IPS-20b (cell line): Measurements from ENCODE around the gene GCA.

Source experiments
- H3K27ac ChIP-seq: one replicate; pipeline ENCODE4 v1.5.1; 2013; ENCODE audit warnings: low read length
- H3K27me3 ChIP-seq: 2 replicates; pipeline ENCODE4 v1.6.1; 2013; ENCODE audit warnings: mild to moderate bottlenecking, low read length, inconsistent platforms; ENCODE audit not compliant: insufficient read depth
- H3K36me3 ChIP-seq: 2 replicates; pipeline ENCODE4 v1.6.1; 2013; ENCODE audit warnings: low read depth, mild to moderate bottlenecking, inconsistent platforms, low read length, moderate library complexity; ENCODE audit not compliant: insufficient read depth
- H3K4me1 ChIP-seq: 2 replicates; pipeline ENCODE4 v1.6.1; 2013; ENCODE audit warnings: mild to moderate bottlenecking, control low read depth, inconsistent platforms, low read length, moderate library complexity; ENCODE audit not compliant: insufficient read depth
- H3K4me3 ChIP-seq: 2 replicates; pipeline ENCODE4 v1.5.1; 2013; ENCODE audit warnings: mild to moderate bottlenecking, low read length, inconsistent platforms
- H3K9ac ChIP-seq: 2 replicates; pipeline ENCODE4 v1.6.1; 2013; ENCODE audit warnings: low read depth, mild to moderate bottlenecking, inconsistent platforms, low read length, moderate library complexity
- H3K9me3 ChIP-seq: 2 replicates; pipeline ENCODE4 v1.6.1; 2013; ENCODE audit warnings: mild to moderate bottlenecking, low read depth, low read length, inconsistent platforms; ENCODE audit not compliant: insufficient read depth

GCA gene

DNA sequence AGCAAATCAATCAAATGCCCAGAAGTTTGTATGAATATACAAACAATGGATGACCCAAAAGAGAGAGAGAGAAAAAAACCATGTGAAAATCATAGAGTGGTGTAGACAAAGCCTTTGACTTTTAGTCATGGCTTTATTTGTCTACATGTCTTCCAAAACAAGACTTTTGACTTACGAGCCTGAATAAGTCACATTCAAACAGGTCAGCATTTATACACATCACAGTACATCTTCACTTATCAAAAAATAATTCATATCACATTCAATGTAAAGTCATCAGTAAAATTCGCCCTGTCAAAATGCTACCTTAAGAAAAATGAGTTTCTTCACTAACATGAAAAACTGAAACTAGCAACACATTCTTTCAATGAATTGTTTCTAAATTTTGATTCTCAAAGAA, 27.3 kb upstream of the GCA start:
- no peak overlapping the region for H3K9ac ChIP-seq
- peaks cover 8% of the 10 kb centered on the region for H3K4me1 ChIP-seq
- H3K9me3 ChIP-seq: no peaks in the 10 kb centered on the region
- no peaks in the 10 kb centered on the region for H3K36me3 ChIP-seq
- no peak overlapping the region for H3K27ac ChIP-seq
- peaks cover 28% of the 10 kb centered on the region for H3K27me3 ChIP-seq
- no peak overlapping the region for H3K4me3 ChIP-seq

DNA sequence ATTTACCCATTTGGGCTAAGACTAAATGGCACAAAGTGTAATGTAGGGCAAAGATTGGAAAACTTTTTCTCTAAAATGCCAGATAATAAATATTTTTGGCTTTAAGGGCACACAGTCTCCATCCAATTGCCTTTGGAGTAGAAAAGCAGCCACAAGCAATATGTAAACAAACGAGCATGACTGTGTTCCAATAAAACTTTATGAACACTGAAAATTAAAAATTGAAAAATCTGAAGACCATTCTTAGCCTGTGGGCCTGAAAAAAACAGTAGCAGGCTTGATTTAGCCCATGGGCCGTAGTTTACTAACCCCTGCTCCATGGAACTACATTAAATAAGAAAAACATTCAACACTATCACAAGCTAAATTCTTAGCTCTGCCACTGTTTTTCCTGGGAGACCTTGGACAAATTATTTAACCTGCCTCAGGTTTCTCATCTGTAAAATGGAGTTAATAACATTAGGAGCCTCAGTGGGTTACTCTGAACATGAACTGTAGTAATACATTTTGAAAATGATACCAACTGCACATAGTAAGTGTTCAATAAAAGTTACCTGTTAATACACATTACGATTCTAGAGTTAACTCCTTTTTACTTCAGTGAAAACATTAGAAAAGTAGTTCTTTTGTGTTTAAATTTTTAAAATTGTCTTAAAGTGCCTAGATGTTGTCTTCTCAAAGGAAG, 26.7 kb upstream of the GCA start:
- Histone ChIP-seq H3K9me3 (no peaks in the 10 kb centered on the region), H3K4me3 (peak overlapping the region; percentile 70; the same call in 1 of the 2 replicates), H3K27ac (no peak overlapping the region), H3K36me3 (no peaks in the 10 kb centered on the region), H3K27me3 (peaks cover 28% of the 10 kb centered on the region), H3K4me1 (peaks cover 8% of the 10 kb centered on the region), H3K9ac (no peak overlapping the region)

DNA sequence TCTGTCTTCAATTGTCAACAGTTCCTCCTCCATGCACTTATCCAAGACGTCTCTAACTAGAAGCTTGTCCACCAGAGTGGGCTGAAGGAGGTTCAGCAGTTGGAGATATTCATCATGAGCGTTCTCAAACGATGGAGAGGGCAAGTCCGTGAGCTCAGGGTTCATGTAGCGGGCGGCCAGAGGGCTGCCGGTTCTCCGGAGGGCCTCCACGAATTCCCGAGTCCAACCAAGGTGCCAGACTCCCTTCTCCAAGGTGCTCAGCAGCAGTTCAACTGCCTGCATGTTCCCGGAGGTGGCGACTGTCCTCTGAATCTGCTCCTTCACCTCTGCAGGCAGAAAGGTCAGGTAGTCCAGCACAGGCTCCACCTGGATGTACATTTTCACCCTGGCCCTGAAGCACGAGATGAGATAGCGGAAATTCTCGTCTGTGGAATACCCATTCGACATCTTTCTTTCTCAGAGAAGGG, 26.0 kb upstream of the GCA start:
- Histone ChIP-seq H3K36me3 (no peaks in the 10 kb centered on the region), H3K4me3 (peak overlapping the region; percentile 70), H3K4me1 (peaks cover 8% of the 10 kb centered on the region), H3K9me3 (no peaks in the 10 kb centered on the region), H3K27ac (no peak overlapping the region), H3K27me3 (peaks cover 28% of the 10 kb centered on the region), H3K9ac (peak overlapping the region; percentile 75; the same call in 1 of the 2 replicates)

DNA sequence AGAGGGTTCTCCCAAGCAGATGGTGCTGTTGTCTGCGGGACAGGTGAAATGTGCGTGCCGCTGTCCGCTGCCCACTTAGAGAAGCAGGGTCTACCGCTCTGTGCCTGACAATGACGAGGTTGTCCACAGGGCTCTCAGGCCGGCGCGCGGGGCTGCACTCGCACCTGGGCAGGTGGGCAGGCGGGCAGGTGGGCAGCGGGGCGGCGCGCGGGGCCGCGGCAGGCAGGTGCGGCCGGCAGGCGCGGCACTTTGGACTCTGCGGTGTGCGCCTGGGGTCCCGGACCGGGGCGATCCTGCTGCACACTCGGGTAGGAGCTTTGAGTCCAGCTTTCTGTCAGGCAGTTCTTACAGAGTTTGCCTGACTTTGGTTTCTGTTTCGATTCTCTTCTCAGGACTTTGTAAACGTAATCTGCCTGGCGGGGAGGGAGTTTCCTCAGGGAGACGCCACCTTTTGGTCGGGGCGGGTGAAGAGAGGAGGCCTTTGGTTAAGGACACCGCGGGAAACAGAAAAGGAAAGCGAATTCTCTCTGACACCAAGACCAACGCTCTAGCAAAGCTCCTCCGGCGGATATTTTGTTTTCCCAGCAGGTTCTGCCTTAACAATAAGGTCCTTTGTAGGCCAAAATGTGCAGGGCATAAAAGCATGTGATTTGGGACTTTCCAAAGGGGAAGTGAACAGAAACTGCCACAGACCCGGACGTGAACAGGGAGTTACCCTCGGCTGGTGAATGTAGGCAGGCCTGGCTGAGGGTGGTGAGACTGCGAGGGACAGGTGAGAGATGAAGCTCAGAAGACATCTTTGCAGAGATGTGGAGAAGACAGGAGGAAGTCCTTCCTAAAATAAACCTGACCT, 25.4 kb upstream of the GCA start, which contains the start of gene IFIH1:
Gene IFIH1 (minus strand): TSS at position 357 of the 853 bp plus-strand sequence. CDS start 377 bp downstream, outside the sequence.
- no peaks in the 10 kb centered on the region for H3K9me3 ChIP-seq
- peaks cover 28% of the 10 kb centered on the region for H3K27me3 ChIP-seq
- peak within 1 kb of the TSS; percentile 70 for H3K4me3 ChIP-seq
- H3K36me3 ChIP-seq: no peaks in the 10 kb centered on the region
- H3K9ac ChIP-seq: peak within 1 kb of the TSS; percentile 75; the same call in 1 of the 2 replicates
- no peak within 1 kb of the TSS for H3K27ac ChIP-seq
- peaks cover 8% of the 10 kb centered on the region for H3K4me1 ChIP-seq

DNA sequence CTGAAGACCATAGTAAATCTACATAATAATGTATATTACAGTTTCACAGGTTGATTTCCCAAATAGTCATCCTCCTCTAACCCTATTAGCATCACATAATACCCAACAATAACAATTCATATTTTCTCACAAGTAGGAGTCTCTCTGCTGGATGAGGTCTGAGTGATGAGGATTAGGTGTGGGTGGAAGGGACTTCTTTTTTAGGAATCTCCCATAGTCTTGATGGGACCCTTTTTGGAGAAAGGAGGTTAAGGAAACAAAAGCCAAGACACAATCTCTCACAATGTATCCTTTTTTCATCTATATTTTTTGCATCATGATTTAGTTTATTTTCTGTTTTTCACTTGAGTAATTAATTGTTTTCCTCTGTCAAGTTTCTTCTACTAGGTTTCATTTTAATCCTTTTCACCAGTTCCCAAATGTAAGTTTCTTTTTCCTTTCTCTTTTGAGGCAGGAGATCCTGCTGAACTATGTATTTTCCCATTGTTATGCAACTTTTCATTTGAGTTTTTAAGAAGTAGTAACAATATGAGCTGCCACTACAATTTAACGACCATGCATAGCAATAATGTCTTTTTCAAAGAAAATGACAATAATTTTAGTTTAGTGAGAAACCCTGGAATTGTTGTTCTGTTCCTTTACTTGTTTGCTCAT, 22.9 kb upstream of the GCA start:
- H3K9me3 ChIP-seq: no peaks in the 10 kb centered on the region
- no peaks in the 10 kb centered on the region for H3K36me3 ChIP-seq
- no peak overlapping the region for H3K4me3 ChIP-seq
- no peak overlapping the region for H3K27ac ChIP-seq
- peaks cover 28% of the 10 kb centered on the region for H3K27me3 ChIP-seq
- H3K9ac ChIP-seq: no peak overlapping the region
- H3K4me1 ChIP-seq: peaks cover 11% of the 10 kb centered on the region

DNA sequence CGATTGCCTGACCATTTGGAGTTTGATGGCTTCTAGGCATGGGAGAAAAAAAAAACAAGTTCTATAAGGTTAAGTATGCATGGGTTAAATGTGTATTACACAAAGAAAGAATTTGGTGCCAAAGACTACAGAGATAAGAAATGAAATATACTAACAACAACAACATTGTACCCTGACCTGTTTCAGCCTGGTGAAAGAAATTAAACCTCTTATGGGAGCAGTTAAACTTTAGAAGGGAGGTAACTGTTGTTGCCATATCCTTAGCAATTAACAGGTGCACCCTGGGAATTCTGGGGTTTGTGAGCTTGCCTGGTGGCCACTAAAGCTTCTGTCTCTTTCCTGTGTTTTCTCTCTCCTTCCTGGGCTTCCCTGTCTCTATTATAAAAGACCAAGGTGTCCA, 19.0 kb upstream of the GCA start:
- no peaks in the 10 kb centered on the region for H3K36me3 ChIP-seq
- no peak overlapping the region for H3K9ac ChIP-seq
- peaks cover 11% of the 10 kb centered on the region for H3K4me1 ChIP-seq
- H3K27me3 ChIP-seq: no peaks in the 10 kb centered on the region
- H3K27ac ChIP-seq: no peak overlapping the region
- H3K4me3 ChIP-seq: no peak overlapping the region
- H3K9me3 ChIP-seq: no peaks in the 10 kb centered on the region; the same call in 1 of the 2 replicates

DNA sequence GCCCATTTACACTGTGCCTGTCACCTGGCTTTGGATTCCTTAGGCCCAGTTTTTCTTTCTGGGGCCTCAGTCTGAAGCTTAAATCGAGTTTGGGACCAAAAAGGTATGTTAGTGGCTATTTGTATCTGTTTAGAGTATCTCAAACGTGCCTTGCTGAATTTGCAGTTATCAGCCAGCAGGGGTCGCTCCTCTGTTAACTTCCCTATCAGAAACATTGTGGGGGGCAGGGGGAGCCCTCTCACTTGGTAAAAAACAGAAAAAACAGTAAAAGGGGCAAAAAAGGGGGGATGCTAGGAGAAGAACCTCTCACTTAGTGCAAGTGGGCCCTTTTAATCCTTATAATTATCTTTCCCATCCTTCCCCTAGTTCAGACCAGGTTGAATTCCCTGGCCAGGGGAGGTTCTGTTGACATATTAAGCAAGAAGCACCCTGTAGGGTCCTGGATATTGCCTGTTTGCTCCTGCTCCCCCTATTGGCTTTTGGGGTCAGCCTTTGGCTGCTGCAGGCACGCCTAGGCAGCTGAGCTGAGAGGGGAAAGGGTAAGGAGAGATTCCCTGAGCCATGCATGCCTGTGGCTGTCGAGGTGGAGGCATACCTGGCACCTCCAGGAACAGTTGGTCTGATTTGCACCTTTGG, 16.7 kb upstream of the GCA start:
- H3K27me3 ChIP-seq: no peaks in the 10 kb centered on the region
- H3K27ac ChIP-seq: no peak overlapping the region
- no peak overlapping the region for H3K4me3 ChIP-seq
- H3K9ac ChIP-seq: no peak overlapping the region
- H3K4me1 ChIP-seq: 0 out of 2 replicates have a peak, but pooled peaks cover 3% of the 10 kb centered on the region
- no peaks in the 10 kb centered on the region for H3K36me3 ChIP-seq
- no peaks in the 10 kb centered on the region; the same call in 1 of the 2 replicates for H3K9me3 ChIP-seq

DNA sequence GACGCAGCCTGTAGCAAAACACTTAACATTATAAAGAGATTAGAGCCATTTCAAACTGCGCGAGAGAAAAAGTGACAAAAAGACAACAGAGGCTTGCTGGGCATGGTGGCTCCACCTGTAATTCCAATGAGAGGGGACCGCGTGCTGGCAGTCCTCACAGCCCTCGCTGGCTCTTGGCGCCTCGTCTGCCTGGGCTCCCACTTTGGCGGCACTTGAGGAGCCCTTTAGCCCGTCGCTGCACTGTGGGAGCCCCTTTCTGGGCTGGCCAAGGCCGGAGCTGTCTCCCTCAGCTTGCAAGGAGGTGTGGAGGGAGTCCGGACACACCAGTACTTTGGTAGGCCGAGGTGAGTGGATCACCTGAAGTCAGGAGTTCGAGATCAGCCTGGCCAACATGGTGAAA, 16.1 kb upstream of the GCA start:
- Histone ChIP-seq H3K36me3 (no peaks in the 10 kb centered on the region), H3K27ac (no peak overlapping the region), H3K27me3 (no peaks in the 10 kb centered on the region), H3K4me3 (no peak overlapping the region), H3K9ac (no peak overlapping the region), H3K9me3 (no peaks in the 10 kb centered on the region; the same call in 1 of the 2 replicates), H3K4me1 (0 out of 2 replicates have a peak, but pooled peaks cover 3% of the 10 kb centered on the region)

DNA sequence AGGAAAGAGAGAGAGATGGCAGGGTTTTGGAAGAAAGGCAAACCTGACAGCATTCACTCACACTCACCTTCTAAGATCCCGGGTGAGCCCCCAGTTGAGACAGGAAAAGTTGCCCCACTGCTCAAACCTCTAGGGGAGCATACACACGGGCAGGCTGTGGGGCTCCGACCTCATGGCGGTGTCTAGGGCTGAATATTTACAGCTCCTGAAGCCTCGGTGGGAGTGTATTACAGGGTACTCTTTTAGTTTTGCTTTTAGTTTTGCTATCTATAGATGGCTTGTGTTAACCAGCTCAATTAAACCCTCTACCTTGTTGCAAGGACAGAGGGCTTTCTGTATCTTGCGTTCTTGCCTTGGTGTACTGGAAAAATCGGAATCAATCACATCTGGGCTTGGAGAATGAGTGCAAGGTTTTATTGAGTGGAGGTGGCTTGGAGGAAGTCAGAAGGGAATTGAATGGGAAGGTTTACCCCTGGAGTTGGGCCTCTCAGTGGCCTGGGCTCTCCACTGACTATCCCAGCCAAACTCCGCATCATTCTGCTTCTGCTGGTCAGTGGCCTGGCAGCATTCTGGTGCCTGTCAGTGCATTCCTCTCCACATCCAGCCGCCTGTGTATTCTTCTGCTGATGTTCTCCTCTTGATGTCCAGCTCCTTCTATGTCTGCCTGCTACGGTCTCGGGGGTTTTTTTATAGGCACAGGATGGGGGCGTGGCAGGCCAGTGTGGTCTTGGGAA, 15.3 kb upstream of the GCA start:
- Histone ChIP-seq H3K4me1 (0 out of 2 replicates have a peak, but pooled peaks cover 3% of the 10 kb centered on the region), H3K4me3 (no peak overlapping the region), H3K27me3 (no peaks in the 10 kb centered on the region), H3K9ac (no peak overlapping the region), H3K9me3 (no peaks in the 10 kb centered on the region; the same call in 1 of the 2 replicates), H3K36me3 (no peaks in the 10 kb centered on the region), H3K27ac (no peak overlapping the region)

DNA sequence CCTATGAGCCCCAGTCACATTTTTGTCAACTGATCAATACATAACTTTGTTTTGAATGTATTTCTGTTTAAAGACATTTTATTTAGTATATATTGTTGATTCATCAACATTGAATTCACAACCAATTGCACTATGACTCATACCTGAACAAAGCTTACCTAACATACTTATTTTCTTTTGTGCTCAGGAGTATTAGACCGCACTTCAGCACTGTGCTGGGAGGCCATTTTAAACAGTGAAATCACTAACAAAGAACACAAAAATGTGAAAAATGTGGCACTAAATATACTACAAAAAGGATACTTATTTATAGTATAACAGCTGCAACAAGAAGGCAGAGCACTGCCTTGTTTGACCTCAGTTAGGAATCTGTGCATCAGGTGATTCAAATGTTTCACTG, 13.1 kb upstream of the GCA start:
- H3K4me1 ChIP-seq: no peaks in the 10 kb centered on the region
- H3K36me3 ChIP-seq: no peaks in the 10 kb centered on the region
- H3K27me3 ChIP-seq: no peaks in the 10 kb centered on the region
- no peak overlapping the region for H3K4me3 ChIP-seq
- no peaks in the 10 kb centered on the region; the same call in 1 of the 2 replicates for H3K9me3 ChIP-seq
- no peak overlapping the region for H3K9ac ChIP-seq
- no peak overlapping the region for H3K27ac ChIP-seq
